Measurements from ENCODE around the gene LRRC30. TPM values are rescaled to one million over a fixed set of nuclear protein-coding genes. Genes with fewer than 3 reads are reported as not detected.

Gene LRRC30
- total and polyA plus RNA-seq, 2 of the 13 experiments (the other 11 are each of a cell fraction or from before 2014, with no cell fraction given), result not detected

DNA sequence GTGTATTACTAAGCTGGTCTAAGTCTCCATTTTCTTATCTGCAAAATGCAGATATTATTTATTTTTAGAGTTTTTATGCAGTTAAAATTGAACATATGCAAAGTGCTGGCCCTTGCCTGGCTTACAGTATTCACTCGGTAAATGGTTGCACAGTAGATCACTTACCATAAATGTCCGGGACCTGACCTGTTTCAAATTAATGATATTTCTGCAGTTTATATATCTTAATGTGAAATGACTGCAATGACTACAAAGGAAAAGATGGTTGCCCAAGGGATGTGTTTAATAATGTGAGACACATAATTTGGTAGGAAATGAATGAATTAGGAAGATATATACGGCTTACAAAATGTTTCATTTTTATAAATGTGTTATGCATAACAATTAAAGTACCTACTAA, 37.1 kb downstream of the LRRC30 start:
- 39% methylated on average over 3 of the region's 3 CpGs for WGBS (ENCODE audit: low lambda C conversion rate)
- TF ChIP-seq JUN (CRISPR knock-in tag; IDR thresholded peaks at IDR 0.05), result no peak
- TF ChIP-seq, protein P1, sequence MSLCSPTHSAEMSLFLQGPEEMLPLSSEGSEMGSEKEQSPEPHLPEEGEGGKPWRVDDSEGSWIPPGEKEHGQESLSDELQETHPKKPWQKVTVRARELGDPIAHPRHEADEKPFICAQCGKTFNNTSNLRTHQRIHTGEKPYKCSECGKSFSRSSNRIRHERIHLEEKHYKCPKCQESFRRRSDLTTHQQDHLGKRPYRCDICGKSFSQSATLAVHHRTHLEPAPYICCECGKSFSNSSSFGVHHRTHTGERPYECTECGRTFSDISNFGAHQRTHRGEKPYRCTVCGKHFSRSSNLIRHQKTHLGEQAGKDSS (CRISPR knock-in tag; IDR thresholded peaks at IDR 0.05; ENCODE audit: borderline replicate concordance, low read depth), result no peak
- no peak for TF ChIP-seq ZNF3 (CRISPR knock-in tag; IDR thresholded peaks at IDR 0.05)
- no peak for TF ChIP-seq SRSF9 (IDR thresholded peaks at IDR 0.05; ENCODE audit: borderline replicate concordance, insufficient read depth, low read depth, low read length, poor library complexity, severe bottlenecking)
- ChIA-PET CTCF (ENCODE audit: low intra/inter-chr PET ratio, low total read pairs) (no interaction called here), POLR2A (no interaction called here)
- Histone ChIP-seq H3K9ac (ENCODE audit: insufficient read depth, low read depth, low read length) (no peak overlapping the region), H2AFZ (ENCODE audit: low read length) (no peak overlapping the region), H3K9me3 (ENCODE audit: low read length) (no peaks in the 10 kb centered on the region), H3K4me2 (ENCODE audit: low read depth, low read length) (no peak overlapping the region), H4K20me1 (ENCODE audit: insufficient read depth, low read length) (no peaks in the 10 kb centered on the region), H3K27ac (ENCODE audit: extremely low read length, insufficient read depth, low read length) (no peak overlapping the region), H3K36me3 (replicated peaks in 1 of 2; ENCODE audit: control insufficient read depth in 1 of 2, insufficient read depth in 2 of 2, low read length in 2 of 2) (no peaks in the 10 kb centered on the region), H3K4me3 (replicated peaks in 1 of 3; ENCODE audit: insufficient read depth in 1 of 3, low read depth in 2 of 3, low read length in 3 of 3) (no peak overlapping the region), H3K4me1 (ENCODE audit: insufficient read depth, low read length) (peaks cover 5% of the 10 kb centered on the region), H3K79me2 (ENCODE audit: insufficient read depth, low read length) (no peaks in the 10 kb centered on the region), H3K27me3 (ENCODE audit: control insufficient read depth in 1 of 2, insufficient read depth in 2 of 2, low read length in 2 of 2) (no peaks in the 10 kb centered on the region)
- intact Hi-C loops (cut with micrococcal nuclease; ENCODE audit: unreplicated experiment) (no loop called here), in situ Hi-C loops (cut with HindIII; ENCODE audit: extremely low pct_ligation_motif_present, low pct_unique_long_range_greater_than_20kb) (loop anchor here (10.0 to 25.0 kb wide), 3 partner anchors 187 to 1119 kb away; no protein-coding TSS in a partner anchor)
- BruUV-seq (replicated peaks), result no TSS peak
- FAIRE-seq (no peak), DNase-seq (ENCODE audit: low spot score) (no peak), ATAC-seq (no peak)

DNA sequence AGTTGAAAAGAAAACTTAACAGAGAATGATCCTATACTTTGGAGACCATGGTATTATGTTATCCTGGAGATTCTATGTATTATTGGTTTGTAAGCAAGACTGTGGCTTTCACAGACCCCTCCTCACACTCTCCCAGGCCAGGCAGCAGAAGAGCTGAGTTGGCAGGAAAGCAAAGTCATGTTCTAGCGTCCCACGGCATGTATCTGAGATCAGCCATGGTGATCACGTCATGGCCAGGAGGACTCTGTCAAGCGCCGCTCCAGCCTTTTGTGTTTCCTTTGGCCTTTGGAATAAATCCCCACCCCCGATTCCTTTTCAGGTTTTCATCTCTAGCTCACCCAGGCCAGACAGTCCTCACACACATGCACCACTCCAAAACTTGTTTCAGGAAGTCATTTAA, 39.1 kb downstream of the LRRC30 start:
- no peak for ATAC-seq
- ChIA-PET POLR2A (no interaction called here), CTCF (ENCODE audit: low intra/inter-chr PET ratio, low total read pairs) (no interaction called here)
- FAIRE-seq, result no peak
- Histone ChIP-seq H3K4me3 (replicated peaks in 1 of 3; ENCODE audit: insufficient read depth in 1 of 3, low read depth in 2 of 3, low read length in 3 of 3) (no peak overlapping the region), H3K4me1 (ENCODE audit: insufficient read depth, low read length) (peaks cover 12% of the 10 kb centered on the region), H3K79me2 (ENCODE audit: insufficient read depth, low read length) (no peaks in the 10 kb centered on the region), H3K9me3 (ENCODE audit: low read length) (no peaks in the 10 kb centered on the region), H4K20me1 (ENCODE audit: insufficient read depth, low read length) (no peaks in the 10 kb centered on the region), H3K27ac (ENCODE audit: extremely low read length, insufficient read depth, low read length) (no peak overlapping the region), H3K4me2 (ENCODE audit: low read depth, low read length) (no peak overlapping the region), H3K27me3 (ENCODE audit: control insufficient read depth in 1 of 2, insufficient read depth in 2 of 2, low read length in 2 of 2) (no peaks in the 10 kb centered on the region; a peak in 1 of 5 replicates), H2AFZ (ENCODE audit: low read length) (no peak overlapping the region), H3K36me3 (replicated peaks in 1 of 2; ENCODE audit: control insufficient read depth in 1 of 2, insufficient read depth in 2 of 2, low read length in 2 of 2) (no peaks in the 10 kb centered on the region), H3K9ac (ENCODE audit: insufficient read depth, low read depth, low read length) (no peak overlapping the region)
- WGBS (ENCODE audit: low lambda C conversion rate), result 45% methylated on average over 6 of the region's 6 CpGs
- BruUV-seq (replicated peaks), result no TSS peak
- in situ Hi-C loops (cut with HindIII; ENCODE audit: extremely low pct_ligation_motif_present, low pct_unique_long_range_greater_than_20kb) (loop anchor here (5.0 to 25.0 kb wide), 4 partner anchors 185 to 1117 kb away; partner anchors contain the start of gene PTPRM), intact Hi-C loops (cut with micrococcal nuclease; ENCODE audit: unreplicated experiment) (loop anchor here (5.0 kb wide), 3 partner anchors 357 to 522 kb away; no protein-coding TSS in a partner anchor)
- no peak for DNase-seq (ENCODE audit: low spot score)
- TF ChIP-seq STAT5B (CRISPR knock-in tag; IDR thresholded peaks at IDR 0.05), result no peak
- TF ChIP-seq ZNF777 (CRISPR knock-in tag; IDR thresholded peaks at IDR 0.05), result no peak
- TF ChIP-seq, protein P2, sequence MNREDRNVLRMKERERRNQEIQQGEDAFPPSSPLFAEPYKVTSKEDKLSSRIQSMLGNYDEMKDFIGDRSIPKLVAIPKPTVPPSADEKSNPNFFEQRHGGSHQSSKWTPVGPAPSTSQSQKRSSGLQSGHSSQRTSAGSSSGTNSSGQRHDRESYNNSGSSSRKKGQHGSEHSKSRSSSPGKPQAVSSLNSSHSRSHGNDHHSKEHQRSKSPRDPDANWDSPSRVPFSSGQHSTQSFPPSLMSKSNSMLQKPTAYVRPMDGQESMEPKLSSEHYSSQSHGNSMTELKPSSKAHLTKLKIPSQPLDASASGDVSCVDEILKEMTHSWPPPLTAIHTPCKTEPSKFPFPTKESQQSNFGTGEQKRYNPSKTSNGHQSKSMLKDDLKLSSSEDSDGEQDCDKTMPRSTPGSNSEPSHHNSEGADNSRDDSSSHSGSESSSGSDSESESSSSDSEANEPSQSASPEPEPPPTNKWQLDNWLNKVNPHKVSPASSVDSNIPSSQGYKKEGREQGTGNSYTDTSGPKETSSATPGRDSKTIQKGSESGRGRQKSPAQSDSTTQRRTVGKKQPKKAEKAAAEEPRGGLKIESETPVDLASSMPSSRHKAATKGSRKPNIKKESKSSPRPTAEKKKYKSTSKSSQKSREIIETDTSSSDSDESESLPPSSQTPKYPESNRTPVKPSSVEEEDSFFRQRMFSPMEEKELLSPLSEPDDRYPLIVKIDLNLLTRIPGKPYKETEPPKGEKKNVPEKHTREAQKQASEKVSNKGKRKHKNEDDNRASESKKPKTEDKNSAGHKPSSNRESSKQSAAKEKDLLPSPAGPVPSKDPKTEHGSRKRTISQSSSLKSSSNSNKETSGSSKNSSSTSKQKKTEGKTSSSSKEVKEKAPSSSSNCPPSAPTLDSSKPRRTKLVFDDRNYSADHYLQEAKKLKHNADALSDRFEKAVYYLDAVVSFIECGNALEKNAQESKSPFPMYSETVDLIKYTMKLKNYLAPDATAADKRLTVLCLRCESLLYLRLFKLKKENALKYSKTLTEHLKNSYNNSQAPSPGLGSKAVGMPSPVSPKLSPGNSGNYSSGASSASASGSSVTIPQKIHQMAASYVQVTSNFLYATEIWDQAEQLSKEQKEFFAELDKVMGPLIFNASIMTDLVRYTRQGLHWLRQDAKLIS (CRISPR knock-in tag; IDR thresholded peaks at IDR 0.05), result no peak
- no peak for TF ChIP-seq HIVEP1 (CRISPR knock-in tag; IDR thresholded peaks at IDR 0.05)
- TF ChIP-seq, protein P3, sequence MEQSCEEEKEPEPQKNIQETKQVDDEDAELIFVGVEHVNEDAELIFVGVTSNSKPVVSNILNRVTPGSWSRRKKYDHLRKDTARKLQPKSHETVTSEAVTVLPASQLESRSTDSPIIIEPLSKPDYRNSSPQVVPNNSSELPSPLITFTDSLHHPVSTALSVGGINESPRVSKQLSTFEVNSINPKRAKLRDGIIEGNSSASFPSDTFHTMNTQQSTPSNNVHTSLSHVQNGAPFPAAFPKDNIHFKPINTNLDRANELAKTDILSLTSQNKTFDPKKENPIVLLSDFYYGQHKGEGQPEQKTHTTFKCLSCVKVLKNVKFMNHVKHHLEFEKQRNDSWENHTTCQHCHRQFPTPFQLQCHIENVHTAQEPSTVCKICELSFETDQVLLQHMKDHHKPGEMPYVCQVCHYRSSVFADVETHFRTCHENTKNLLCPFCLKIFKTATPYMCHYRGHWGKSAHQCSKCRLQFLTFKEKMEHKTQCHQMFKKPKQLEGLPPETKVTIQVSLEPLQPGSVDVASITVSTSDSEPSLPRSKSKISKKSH (CRISPR knock-in tag; IDR thresholded peaks at IDR 0.05; ENCODE audit: borderline replicate concordance), result no peak
- no peak for TF ChIP-seq PHF20 (CRISPR knock-in tag; IDR thresholded peaks at IDR 0.05)
- TF ChIP-seq ZNF768 (CRISPR knock-in tag; IDR thresholded peaks at IDR 0.05), result no peak
